ENCODE data around the gene CACNB4.

Gene CACNB4

GRCh38 chr2:151842830-151843690 is 255.8 kb downstream of the CACNB4 start:
- Histone ChIP-seq H3K79me2 (ENCODE audit: insufficient read depth, low read length) (no peaks in the 10 kb centered on the region), H3K9me2 (ENCODE audit: low read depth, low read length) (no peaks in the 10 kb centered on the region), H3K27ac (ENCODE audit: low read depth, low read length, poor library complexity, severe bottlenecking) (no peak overlapping the region), H4K20me1 (ENCODE audit: insufficient read depth, low read length) (no peaks in the 10 kb centered on the region), H3K4me3 (ENCODE audit: low read depth, low read length, poor library complexity, severe bottlenecking) (no peak overlapping the region), H3K4me2 (ENCODE audit: low read length) (no peak overlapping the region), H3F3A (ENCODE audit: insufficient read depth, low read length) (no peaks in the 10 kb centered on the region), H3K9ac (ENCODE audit: low read length) (no peak overlapping the region), H3K36me3 (ENCODE audit: insufficient read depth, low read length) (no peaks in the 10 kb centered on the region), H3K9me3 (ENCODE audit: low read length) (no peaks in the 10 kb centered on the region), H3K27me3 (ENCODE audit: insufficient read depth, low read length) (no peaks in the 10 kb centered on the region), H2AFZ (ENCODE audit: low read length) (no peak overlapping the region), H3K4me1 (ENCODE audit: insufficient read depth, low read length, severe bottlenecking) (no peaks in the 10 kb centered on the region)
- no peak for TF ChIP-seq EZH2 (IDR thresholded peaks at IDR 0.05; ENCODE audit: borderline replicate concordance, low read length)
- TF ChIP-seq CTCF (IDR thresholded peaks at IDR 0.05; ENCODE audit: low read length), result no peak

- Histone ChIP-seq H3F3A (ENCODE audit: insufficient read depth, low read length) (no peaks in the 10 kb centered on the region), H3K4me1 (ENCODE audit: insufficient read depth, low read length, severe bottlenecking) (no peaks in the 10 kb centered on the region), H3K36me3 (ENCODE audit: insufficient read depth, low read length) (no peaks in the 10 kb centered on the region), H3K27me3 (ENCODE audit: insufficient read depth, low read length) (no peaks in the 10 kb centered on the region), H3K9ac (ENCODE audit: low read length) (no peak overlapping the region), H4K20me1 (ENCODE audit: insufficient read depth, low read length) (no peaks in the 10 kb centered on the region), H3K4me2 (ENCODE audit: low read length) (no peak overlapping the region), H3K9me2 (ENCODE audit: low read depth, low read length) (no peaks in the 10 kb centered on the region), H3K4me3 (ENCODE audit: low read depth, low read length, poor library complexity, severe bottlenecking) (no peak overlapping the region), H3K79me2 (ENCODE audit: insufficient read depth, low read length) (no peaks in the 10 kb centered on the region), H3K27ac (ENCODE audit: low read depth, low read length, poor library complexity, severe bottlenecking) (no peak overlapping the region), H2AFZ (ENCODE audit: low read length) (no peak overlapping the region), H3K9me3 (ENCODE audit: low read length) (no peaks in the 10 kb centered on the region)
- no peak for TF ChIP-seq CTCF (IDR thresholded peaks at IDR 0.05; ENCODE audit: low read length)
- TF ChIP-seq EZH2 (IDR thresholded peaks at IDR 0.05; ENCODE audit: borderline replicate concordance, low read length), result no peak
These were observed 257.8 kb downstream of the CACNB4 start for GRCh38 chr2:151841047-151841424.

- Histone ChIP-seq H3K9me3 (ENCODE audit: low read length) (no peaks in the 10 kb centered on the region), H3K4me1 (ENCODE audit: insufficient read depth, low read length, severe bottlenecking) (no peaks in the 10 kb centered on the region), H3F3A (ENCODE audit: insufficient read depth, low read length) (no peaks in the 10 kb centered on the region), H3K4me3 (ENCODE audit: low read depth, low read length, poor library complexity, severe bottlenecking) (no peak overlapping the region), H4K20me1 (ENCODE audit: insufficient read depth, low read length) (no peaks in the 10 kb centered on the region), H3K36me3 (ENCODE audit: insufficient read depth, low read length) (no peaks in the 10 kb centered on the region), H3K79me2 (ENCODE audit: insufficient read depth, low read length) (no peaks in the 10 kb centered on the region), H2AFZ (ENCODE audit: low read length) (no peak overlapping the region), H3K9ac (ENCODE audit: low read length) (no peak overlapping the region), H3K27me3 (ENCODE audit: insufficient read depth, low read length) (no peaks in the 10 kb centered on the region), H3K9me2 (ENCODE audit: low read depth, low read length) (no peaks in the 10 kb centered on the region), H3K27ac (ENCODE audit: low read depth, low read length, poor library complexity, severe bottlenecking) (no peak overlapping the region), H3K4me2 (ENCODE audit: low read length) (no peak overlapping the region)
- TF ChIP-seq CTCF (IDR thresholded peaks at IDR 0.05; ENCODE audit: low read length) (no peak), EZH2 (IDR thresholded peaks at IDR 0.05; ENCODE audit: borderline replicate concordance, low read length) (no peak)
These were observed 258.4 kb downstream of the CACNB4 start for GRCh38 chr2:151840216-151841046.
